Esophagus squamous epithelium (tissue), 4 donors: ENCODE measurements around the gene CCDC70.

Experiments used
- CTCF ChIP-seq, 6 experiments: fragments of 450-650 bp in 4 of 6; fragments of 200-600 bp in 2 of 6; sonication (generic) in 2 of 6; IDR thresholded peaks; one replicate each; pipeline ENCODE4 v1.5.1; 2016 to 2019; ENCODE audit warnings: antibody characterized with exemption in 6 of 6, mild to moderate bottlenecking in 4 of 6, moderate library complexity in 4 of 6
- POLR2A ChIP-seq, 4 donors: fragments of 450-650 bp; IDR thresholded peaks; one replicate each; pipeline ENCODE4 v1.6.1; 2017; ENCODE audit warnings: antibody characterized with exemption in 4 of 4, mild to moderate bottlenecking in 4 of 4, moderate library complexity in 3 of 4

GRCh38 chr13:51894239-51894638, 32.5 kb downstream of the CCDC70 start:
- TF ChIP-seq CTCF (IDR thresholded peaks at IDR 0.05) (no peak), POLR2A (IDR thresholded peaks at IDR 0.05) (no peak)
